Measurements from ENCODE around the gene TSPAN7. TPM values are rescaled to one million over a fixed set of nuclear protein-coding genes. Genes with fewer than 3 reads are reported as not detected.

The TSPAN7 gene
- total and polyA plus RNA-seq, 2 experiments from 2014 or later, result 12.4 to 17.2 TPM

GRCh38 chrX:38699696-38700095 lies 138.4 kb downstream of the TSPAN7 start:
- Histone ChIP-seq H3K27ac (no peak overlapping the region), H3K79me2 (no peaks in the 10 kb centered on the region), H3K36me3 (replicated peaks; ENCODE audit: insufficient read depth, low read depth) (no peaks in the 10 kb centered on the region), H3K9me2 (replicated peaks; ENCODE audit: insufficient read depth) (no peaks in the 10 kb centered on the region), H3K27me3 (no peaks in the 10 kb centered on the region), H3K4me2 (no peak overlapping the region), H3K4me3 (no peak overlapping the region), H3K4me1 (ENCODE audit: insufficient read depth) (no peaks in the 10 kb centered on the region), H2AFZ (no peak overlapping the region), H3K9me3 (ENCODE audit: low read depth) (no peaks in the 10 kb centered on the region), H4K20me1 (ENCODE audit: insufficient read depth, poor library complexity, severe bottlenecking) (no peaks in the 10 kb centered on the region)
- TF ChIP-seq EZH2phosphoT487 (IDR thresholded peaks at IDR 0.05; ENCODE audit: low read depth, severe bottlenecking, unreplicated experiment) (no peak), EZH2 (IDR thresholded peaks at IDR 0.05; ENCODE audit: borderline replicate concordance) (no peak)
- TF ChIP-seq, protein P1, sequence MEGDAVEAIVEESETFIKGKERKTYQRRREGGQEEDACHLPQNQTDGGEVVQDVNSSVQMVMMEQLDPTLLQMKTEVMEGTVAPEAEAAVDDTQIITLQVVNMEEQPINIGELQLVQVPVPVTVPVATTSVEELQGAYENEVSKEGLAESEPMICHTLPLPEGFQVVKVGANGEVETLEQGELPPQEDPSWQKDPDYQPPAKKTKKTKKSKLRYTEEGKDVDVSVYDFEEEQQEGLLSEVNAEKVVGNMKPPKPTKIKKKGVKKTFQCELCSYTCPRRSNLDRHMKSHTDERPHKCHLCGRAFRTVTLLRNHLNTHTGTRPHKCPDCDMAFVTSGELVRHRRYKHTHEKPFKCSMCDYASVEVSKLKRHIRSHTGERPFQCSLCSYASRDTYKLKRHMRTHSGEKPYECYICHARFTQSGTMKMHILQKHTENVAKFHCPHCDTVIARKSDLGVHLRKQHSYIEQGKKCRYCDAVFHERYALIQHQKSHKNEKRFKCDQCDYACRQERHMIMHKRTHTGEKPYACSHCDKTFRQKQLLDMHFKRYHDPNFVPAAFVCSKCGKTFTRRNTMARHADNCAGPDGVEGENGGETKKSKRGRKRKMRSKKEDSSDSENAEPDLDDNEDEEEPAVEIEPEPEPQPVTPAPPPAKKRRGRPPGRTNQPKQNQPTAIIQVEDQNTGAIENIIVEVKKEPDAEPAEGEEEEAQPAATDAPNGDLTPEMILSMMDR (IDR thresholded peaks at IDR 0.05; ENCODE audit: poor library complexity), result no peak
- no peak for DNase-seq (ENCODE audit: low spot score)
- 17% methylated on average over 1 of the region's 1 CpG for WGBS (ENCODE audit: low lambda C conversion rate, missing lambda C conversion rate)

DNA sequence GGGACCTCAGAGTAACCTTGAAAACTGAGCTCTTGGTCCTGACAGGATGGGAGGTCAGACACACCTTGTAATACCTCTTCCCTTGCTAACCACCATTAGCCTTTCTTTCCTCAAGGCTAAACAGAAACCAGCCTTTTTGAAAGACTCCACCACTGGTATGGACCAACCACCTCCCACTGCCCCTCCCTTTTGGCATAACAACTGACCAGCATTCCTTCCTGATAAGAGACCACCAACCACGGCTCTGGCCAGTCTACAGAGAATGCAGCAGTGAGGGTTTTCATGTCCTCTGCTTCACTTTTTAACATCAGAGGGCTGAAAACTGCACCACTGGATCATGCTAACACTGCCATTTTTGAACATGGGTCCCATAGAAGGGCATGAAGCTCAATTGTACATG lies 139.7 kb downstream of the TSPAN7 start:
- 54% methylated on average over 1 of the region's 1 CpG for WGBS (ENCODE audit: low lambda C conversion rate, missing lambda C conversion rate)
- H3K36me3 ChIP-seq (replicated peaks; ENCODE audit: insufficient read depth, low read depth), result no peaks in the 10 kb centered on the region
- H3K27ac ChIP-seq, result no peak overlapping the region
- no peaks in the 10 kb centered on the region for H3K4me1 ChIP-seq (ENCODE audit: insufficient read depth)
- H4K20me1 ChIP-seq (ENCODE audit: insufficient read depth, poor library complexity, severe bottlenecking), result no peaks in the 10 kb centered on the region
- no peaks in the 10 kb centered on the region for H3K9me2 ChIP-seq (replicated peaks; ENCODE audit: insufficient read depth)
- H3K9me3 ChIP-seq (ENCODE audit: low read depth), result no peaks in the 10 kb centered on the region
- no peak for DNase-seq (ENCODE audit: low spot score)
- H2AFZ ChIP-seq, result no peak overlapping the region
- H3K27me3 ChIP-seq, result no peaks in the 10 kb centered on the region
- H3K4me3 ChIP-seq, result no peak overlapping the region
- H3K4me2 ChIP-seq, result no peak overlapping the region
- no peaks in the 10 kb centered on the region for H3K79me2 ChIP-seq
- TF ChIP-seq EZH2 (IDR thresholded peaks at IDR 0.05; ENCODE audit: borderline replicate concordance) (no peak), EZH2phosphoT487 (IDR thresholded peaks at IDR 0.05; ENCODE audit: low read depth, severe bottlenecking, unreplicated experiment) (no peak)
- TF ChIP-seq, protein P1 (IDR thresholded peaks at IDR 0.05; ENCODE audit: poor library complexity), result no peak

DNA sequence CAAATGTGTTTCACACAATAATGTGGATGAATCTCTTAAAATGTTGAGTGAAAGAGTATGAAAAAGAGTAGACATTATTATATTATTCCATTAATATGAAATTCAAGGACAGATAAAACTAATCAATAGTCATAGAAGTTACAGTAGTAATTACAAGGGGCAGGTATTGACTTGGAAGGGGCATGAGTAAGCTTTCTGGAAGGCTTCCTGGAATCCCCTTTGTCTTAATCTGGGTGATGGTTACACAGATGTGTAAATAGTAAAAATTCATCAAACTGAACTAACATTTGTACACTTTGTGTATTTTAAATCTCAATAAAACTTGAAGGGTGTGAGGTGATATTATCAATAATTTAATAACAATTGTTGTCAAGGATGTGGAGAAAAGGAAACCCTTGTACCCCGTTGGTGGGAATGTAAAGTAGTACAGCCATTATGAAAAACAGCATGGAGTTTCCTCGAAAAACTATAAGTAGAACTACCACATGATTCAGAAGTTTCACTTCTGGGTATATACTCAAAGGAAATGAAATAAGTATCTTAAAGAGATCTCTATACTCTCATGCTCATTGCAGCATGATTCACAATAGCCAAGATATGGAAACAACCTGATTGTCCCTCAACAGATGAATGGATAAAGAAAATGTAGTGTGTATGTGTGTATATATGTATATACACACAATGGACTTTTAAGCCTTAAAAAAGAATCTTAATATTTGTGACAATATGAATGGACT lies 143.0 kb downstream of the TSPAN7 start:
- H3K4me3 ChIP-seq, result no peak overlapping the region
- H3K4me2 ChIP-seq, result no peak overlapping the region
- no peaks in the 10 kb centered on the region for H3K9me3 ChIP-seq (ENCODE audit: low read depth)
- TF ChIP-seq EZH2phosphoT487 (IDR thresholded peaks at IDR 0.05; ENCODE audit: low read depth, severe bottlenecking, unreplicated experiment), result no peak
- no peak for TF ChIP-seq EZH2 (IDR thresholded peaks at IDR 0.05; ENCODE audit: borderline replicate concordance)
- TF ChIP-seq, protein P1 (IDR thresholded peaks at IDR 0.05; ENCODE audit: poor library complexity), result no peak
- H3K27ac ChIP-seq, result no peak overlapping the region
- no peaks in the 10 kb centered on the region for H3K4me1 ChIP-seq (ENCODE audit: insufficient read depth)
- H3K9me2 ChIP-seq (replicated peaks; ENCODE audit: insufficient read depth), result no peaks in the 10 kb centered on the region
- H3K79me2 ChIP-seq, result no peaks in the 10 kb centered on the region
- no peak for DNase-seq (ENCODE audit: low spot score)
- WGBS (ENCODE audit: low lambda C conversion rate, missing lambda C conversion rate), result 58% methylated on average over 2 of the region's 2 CpGs
- no peaks in the 10 kb centered on the region for H3K36me3 ChIP-seq (replicated peaks; ENCODE audit: insufficient read depth, low read depth)
- no peak overlapping the region for H2AFZ ChIP-seq
- no peaks in the 10 kb centered on the region for H4K20me1 ChIP-seq (ENCODE audit: insufficient read depth, poor library complexity, severe bottlenecking)
- H3K27me3 ChIP-seq, result no peaks in the 10 kb centered on the region
